HepG2 (cell line): ENCODE measurements around the gene CENPM. TPM values are rescaled to one million over a fixed set of nuclear protein-coding genes. Genes with fewer than 3 reads are reported as not detected.

Experiments
- GFI1 ChIP-seq: sonication (generic); formaldehyde crosslinking; IDR thresholded peaks from 2 replicates; pipeline ENCODE4 v1.5.0; 2020; ENCODE audit warnings: missing genetic modification reagents, mild to moderate bottlenecking, borderline replicate concordance
- GLI4 ChIP-seq: sonication (generic); formaldehyde crosslinking; IDR thresholded peaks from 2 replicates; pipeline ENCODE4 v1.5.1; 2020; ENCODE audit warnings: missing genetic modification reagents, mild to moderate bottlenecking, moderate library complexity, borderline replicate concordance
- HCFC1 ChIP-seq: fragments of 150-350 bp; IDR thresholded peaks from 2 replicates; pipeline ENCODE4 v1.6.1; 2014; ENCODE audit warnings: low read depth, low read length
- ISL2 ChIP-seq: sonication (generic); formaldehyde crosslinking; IDR thresholded peaks from 2 replicates; pipeline ENCODE4 v1.5.0; 2020; ENCODE audit warnings: missing genetic modification reagents
- KDM5B ChIP-seq: sonication (generic); formaldehyde crosslinking; IDR thresholded peaks from 2 replicates; pipeline ENCODE4 v1.4.0; 2020; ENCODE audit warnings: missing genetic modification reagents, mild to moderate bottlenecking, borderline replicate concordance
- KLF9 ChIP-seq: IDR thresholded peaks from 2 replicates; pipeline ENCODE4 v1.6.1; 2016; ENCODE audit warnings: low read depth
- MTF1 ChIP-seq: sonication (generic); formaldehyde crosslinking; IDR thresholded peaks from 2 replicates; pipeline ENCODE4 v1.5.0; 2020; ENCODE audit warnings: missing genetic modification reagents
- NPAS2 ChIP-seq: sonication (generic); formaldehyde crosslinking; IDR thresholded peaks from 2 replicates; pipeline ENCODE4 v1.8.0; 2022; ENCODE audit warnings: mild to moderate bottlenecking, missing genetic modification reagents, borderline replicate concordance
- POLR2AphosphoS2 ChIP-seq: IDR thresholded peaks from 2 replicates; pipeline ENCODE4 v1.6.1; 2011; ENCODE audit warnings: low read depth, low read length, improper control_type of control experiment
- SMARCC2 ChIP-seq: fragments of 450-650 bp; IDR thresholded peaks from 2 replicates; pipeline ENCODE4 v1.6.1; 2017; ENCODE audit warnings: antibody characterized with exemption, mild to moderate bottlenecking
- SOX6 ChIP-seq, 2 experiments: fragments of 450-650 bp in 1 of 2; sonication (generic) in 1 of 2; formaldehyde crosslinking in 1 of 2; IDR thresholded peaks; 2 replicates each; pipeline versions ENCODE4 v1.4.0 to v1.6.1; 2017 to 2020; ENCODE audit warnings: antibody characterized with exemption in 1 of 2, mild to moderate bottlenecking in 1 of 2, missing genetic modification reagents in 1 of 2
- SRF ChIP-seq: IDR thresholded peaks from 2 replicates; pipeline ENCODE4 v1.6.1; 2011; ENCODE audit warnings: mild to moderate bottlenecking, low read depth, low read length, moderate library complexity
- ZC3H13 ChIP-seq: sonication (generic); formaldehyde crosslinking; IDR thresholded peaks from 2 replicates; pipeline ENCODE4 v1.8.1; 2023; ENCODE audit warnings: mild to moderate bottlenecking, missing genetic modification reagents, moderate library complexity
- ZEB1 ChIP-seq: IDR thresholded peaks from 2 replicates; pipeline ENCODE4 v1.6.1; 2012; ENCODE audit warnings: mild to moderate bottlenecking, low read depth, inconsistent platforms; ENCODE audit not compliant: insufficient replicate concordance
- ZFP90 ChIP-seq: sonication (generic); formaldehyde crosslinking; IDR thresholded peaks from 2 replicates; pipeline ENCODE4 v1.8.0; 2022; ENCODE audit warnings: missing genetic modification reagents, mild to moderate bottlenecking, inconsistent platforms, borderline replicate concordance
- ZMYM3 ChIP-seq: sonication (generic); formaldehyde crosslinking; IDR thresholded peaks from 2 replicates; pipeline ENCODE4 v1.5.1; 2020; ENCODE audit warnings: mild to moderate bottlenecking, missing genetic modification reagents
- ZNF160 ChIP-seq: sonication (generic); formaldehyde crosslinking; IDR thresholded peaks from 2 replicates; pipeline ENCODE4 v1.8.0; 2022; ENCODE audit warnings: mild to moderate bottlenecking, inconsistent platforms, missing genetic modification reagents
- ZNF598 ChIP-seq: sonication (generic); formaldehyde crosslinking; IDR thresholded peaks from 2 replicates; pipeline ENCODE4 v1.5.1; 2020; ENCODE audit warnings: mild to moderate bottlenecking, missing genetic modification reagents, borderline replicate concordance
- ZNF724P ChIP-seq: sonication (generic); formaldehyde crosslinking; IDR thresholded peaks from 2 replicates; pipeline ENCODE4 v1.8.0; 2022; ENCODE audit warnings: missing genetic modification reagents, borderline replicate concordance
- polyA plus RNA-seq, 8 experiments: library from polyadenylated mRNA; depleted of rRNA in 3 of 8; stranded (reverse) in 7 of 8; unstranded in 1 of 8; fragments of >200 nt; fragmentation: Illumina TruSeq in 4 of 8; extraction: Trizol in 4 of 8; gene quantifications; 2 replicates each; pipeline versions ENCODE4 v1.2.1 to v1.2.3, GENCODE V29; 2011 to 2016; ENCODE audit warnings: low read depth in 4 of 8, missing spikeins in 1 of 8, mixed read lengths in 1 of 8; ENCODE audit not compliant: insufficient read depth in 1 of 8
- total RNA-seq, 5 experiments: library from RNA; depleted of rRNA; stranded (reverse); fragments of >200 nt; fragmentation: Illumina TruSeq; extraction: Trizol; gene quantifications; 2 replicates each; pipeline ENCODE4 v1.2.3, GENCODE V29; 2016; ENCODE audit warnings: low read depth in 1 of 5
- TF ChIP-seq, protein P1 (sequence below): IDR thresholded peaks from 2 replicates; pipeline ENCODE4 v1.6.1; 2016; ENCODE audit warnings: low read depth, borderline replicate concordance
- TF ChIP-seq, protein P2 (sequence below): sonication (generic); formaldehyde crosslinking; IDR thresholded peaks from 2 replicates; pipeline ENCODE4 v1.5.0; 2020; ENCODE audit warnings: missing genetic modification reagents
- TF ChIP-seq, protein P3 (sequence below): sonication (generic); formaldehyde crosslinking; IDR thresholded peaks from 2 replicates; pipeline ENCODE4 v1.4.0; 2020; ENCODE audit warnings: mild to moderate bottlenecking, low read depth, missing genetic modification reagents
- TF ChIP-seq, protein P4 (sequence below): sonication (generic); formaldehyde crosslinking; IDR thresholded peaks from 2 replicates; pipeline ENCODE4 v1.4.0; 2020; ENCODE audit warnings: mild to moderate bottlenecking, missing genetic modification reagents, borderline replicate concordance
- TF ChIP-seq, protein P5 (sequence below): sonication (generic); formaldehyde crosslinking; IDR thresholded peaks from 2 replicates; pipeline ENCODE4 v1.5.0; 2020; ENCODE audit warnings: mild to moderate bottlenecking, missing genetic modification reagents

CENPM gene
- total and polyA plus RNA-seq, 2 of the 13 experiments (the other 11 are each of a cell fraction or from before 2014, with no cell fraction given), result 11.2 to 37.3 TPM

- TF ChIP-seq, protein P1, sequence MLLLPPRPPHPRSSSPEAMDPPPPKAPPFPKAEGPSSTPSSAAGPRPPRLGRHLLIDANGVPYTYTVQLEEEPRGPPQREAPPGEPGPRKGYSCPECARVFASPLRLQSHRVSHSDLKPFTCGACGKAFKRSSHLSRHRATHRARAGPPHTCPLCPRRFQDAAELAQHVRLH (CRISPR knock-in tag), result peak; percentile 50; the same call in 1 of the 2 replicates
- TF ChIP-seq, protein P2, sequence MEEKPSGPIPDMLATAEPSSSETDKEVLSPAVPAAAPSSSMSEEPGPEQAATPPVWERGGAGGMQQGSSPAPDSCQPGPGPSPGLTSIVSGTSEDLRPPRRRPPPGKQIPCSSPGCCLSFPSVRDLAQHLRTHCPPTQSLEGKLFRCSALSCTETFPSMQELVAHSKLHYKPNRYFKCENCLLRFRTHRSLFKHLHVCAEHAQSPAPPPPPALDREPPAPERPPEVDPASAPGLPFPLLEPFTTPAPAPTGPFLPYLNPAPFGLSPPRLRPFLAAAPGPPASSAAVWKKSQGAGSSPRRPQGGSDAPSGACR (CRISPR knock-in tag), result peak; percentile 89; the same call in 1 of the 2 replicates
- TF ChIP-seq SRF (no peak), MTF1 (CRISPR knock-in tag) (peak; percentile 66; the same call in 1 of the 2 replicates), ZNF160 (CRISPR knock-in tag) (peak; percentile 73), SMARCC2 (no peak), ZNF724P (CRISPR knock-in tag) (peak; percentile 67; the same call in 1 of the 2 replicates), ZC3H13 (CRISPR knock-in tag) (0 out of 2 replicates have a peak, but pooled peaks have one; percentile 17), GFI1 (CRISPR knock-in tag) (peak; percentile 40; the same call in 1 of the 2 replicates), POLR2AphosphoS2 (no peak), SOX6 (IDR thresholded peaks at IDR 0.05) (no peak), SOX6 (CRISPR knock-in tag; IDR thresholded peaks at IDR 0.05) (no peak; the same call in 1 of the 2 replicates), KLF9 (CRISPR knock-in tag) (no peak), ZEB1 (no peak), ZFP90 (peak; percentile 89; the same call in 1 of the 2 replicates), KDM5B (CRISPR knock-in tag) (peak; percentile 86), HCFC1 (no peak), ZMYM3 (CRISPR knock-in tag) (peak; percentile 64; the same call in 1 of the 2 replicates), ISL2 (no peak), ZNF598 (no peak), NPAS2 (no peak), GLI4 (CRISPR knock-in tag) (0 out of 2 replicates have a peak, but pooled peaks have one; percentile 42)
- TF ChIP-seq, protein P3, sequence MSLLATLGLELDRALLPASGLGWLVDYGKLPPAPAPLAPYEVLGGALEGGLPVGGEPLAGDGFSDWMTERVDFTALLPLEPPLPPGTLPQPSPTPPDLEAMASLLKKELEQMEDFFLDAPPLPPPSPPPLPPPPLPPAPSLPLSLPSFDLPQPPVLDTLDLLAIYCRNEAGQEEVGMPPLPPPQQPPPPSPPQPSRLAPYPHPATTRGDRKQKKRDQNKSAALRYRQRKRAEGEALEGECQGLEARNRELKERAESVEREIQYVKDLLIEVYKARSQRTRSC (CRISPR knock-in tag), result no peak; the same call in 1 of the 2 replicates
- TF ChIP-seq, protein P4, sequence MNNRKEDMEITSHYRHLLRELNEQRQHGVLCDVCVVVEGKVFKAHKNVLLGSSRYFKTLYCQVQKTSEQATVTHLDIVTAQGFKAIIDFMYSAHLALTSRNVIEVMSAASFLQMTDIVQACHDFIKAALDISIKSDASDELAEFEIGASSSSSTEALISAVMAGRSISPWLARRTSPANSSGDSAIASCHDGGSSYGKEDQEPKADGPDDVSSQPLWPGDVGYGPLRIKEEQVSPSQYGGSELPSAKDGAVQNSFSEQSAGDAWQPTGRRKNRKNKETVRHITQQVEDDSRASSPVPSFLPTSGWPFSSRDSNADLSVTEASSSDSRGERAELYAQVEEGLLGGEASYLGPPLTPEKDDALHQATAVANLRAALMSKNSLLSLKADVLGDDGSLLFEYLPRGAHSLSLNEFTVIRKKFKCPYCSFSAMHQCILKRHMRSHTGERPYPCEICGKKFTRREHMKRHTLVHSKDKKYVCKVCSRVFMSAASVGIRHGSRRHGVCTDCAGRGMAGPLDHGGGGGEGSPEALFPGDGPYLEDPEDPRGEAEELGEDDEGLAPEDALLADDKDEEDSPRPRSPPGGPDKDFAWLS (CRISPR knock-in tag), result 0 out of 2 replicates have a peak, but pooled peaks have one; percentile 48
- TF ChIP-seq, protein P5, sequence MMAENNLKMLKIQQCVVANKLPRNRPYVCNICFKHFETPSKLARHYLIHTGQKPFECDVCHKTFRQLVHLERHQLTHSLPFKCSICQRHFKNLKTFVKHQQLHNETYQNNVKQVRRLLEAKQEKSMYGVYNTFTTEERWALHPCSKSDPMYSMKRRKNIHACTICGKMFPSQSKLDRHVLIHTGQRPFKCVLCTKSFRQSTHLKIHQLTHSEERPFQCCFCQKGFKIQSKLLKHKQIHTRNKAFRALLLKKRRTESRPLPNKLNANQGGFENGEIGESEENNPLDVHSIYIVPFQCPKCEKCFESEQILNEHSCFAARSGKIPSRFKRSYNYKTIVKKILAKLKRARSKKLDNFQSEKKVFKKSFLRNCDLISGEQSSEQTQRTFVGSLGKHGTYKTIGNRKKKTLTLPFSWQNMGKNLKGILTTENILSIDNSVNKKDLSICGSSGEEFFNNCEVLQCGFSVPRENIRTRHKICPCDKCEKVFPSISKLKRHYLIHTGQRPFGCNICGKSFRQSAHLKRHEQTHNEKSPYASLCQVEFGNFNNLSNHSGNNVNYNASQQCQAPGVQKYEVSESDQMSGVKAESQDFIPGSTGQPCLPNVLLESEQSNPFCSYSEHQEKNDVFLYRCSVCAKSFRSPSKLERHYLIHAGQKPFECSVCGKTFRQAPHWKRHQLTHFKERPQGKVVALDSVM, result peak; percentile 87
Observed at GRCh38 chr22:41946629-41947423, at the start of gene CENPM (continued).
